G401.6 (cell line): ENCODE results near the gene MED12L.
A peak's percentile ranks its signal among the peaks of the same experiment; 100 is the strongest.

Experiments
- FAIRE-seq: peaks from 2 replicates; lab custom pipeline; 2012; peaks lifted over from hg19 to GRCh38; lab: Jason Lieb, UNC

Gene MED12L

GRCh38 chr3:151462278-151462780, 376.9 kb downstream of the MED12L start:
- FAIRE-seq = no peak

- FAIRE-seq = no peak
Observed at GRCh38 chr3:151462991-151463390, 377.5 kb downstream of the MED12L start.

GRCh38 chr3:151467069-151467468, 381.6 kb downstream of the MED12L start:
- FAIRE-seq = no peak

GRCh38 chr3:151468284-151468917, 382.9 kb downstream of the MED12L start:
- FAIRE-seq = peak; percentile 50

- FAIRE-seq = no peak
Observed at GRCh38 chr3:151476344-151477018, 391.0 kb downstream of the MED12L start.

- no peak for FAIRE-seq
Observed at GRCh38 chr3:151477591-151478334, 392.3 kb downstream of the MED12L start.

GRCh38 chr3:151478335-151478697, 392.9 kb downstream of the MED12L start:
- FAIRE-seq = no peak

GRCh38 chr3:151479452-151479851, 394.0 kb downstream of the MED12L start:
- no peak for FAIRE-seq

- FAIRE-seq = no peak
Observed at GRCh38 chr3:151480492-151480891, 395.0 kb downstream of the MED12L start.

GRCh38 chr3:151483488-151483887, 398.0 kb downstream of the MED12L start:
- no peak for FAIRE-seq

GRCh38 chr3:151483961-151484520, 398.6 kb downstream of the MED12L start:
- FAIRE-seq = no peak
